ENCODE results near the gene SLC47A2. TPM values are rescaled to one million over a fixed set of nuclear protein-coding genes. Genes with fewer than 3 reads are reported as not detected.
A peak's percentile ranks its signal among the peaks of the same experiment; 100 is the strongest.

The SLC47A2 gene
- total and polyA plus RNA-seq, 4 donors, result 0.02 to 0.18 (median 0.06) TPM; not detected in 1

DNA sequence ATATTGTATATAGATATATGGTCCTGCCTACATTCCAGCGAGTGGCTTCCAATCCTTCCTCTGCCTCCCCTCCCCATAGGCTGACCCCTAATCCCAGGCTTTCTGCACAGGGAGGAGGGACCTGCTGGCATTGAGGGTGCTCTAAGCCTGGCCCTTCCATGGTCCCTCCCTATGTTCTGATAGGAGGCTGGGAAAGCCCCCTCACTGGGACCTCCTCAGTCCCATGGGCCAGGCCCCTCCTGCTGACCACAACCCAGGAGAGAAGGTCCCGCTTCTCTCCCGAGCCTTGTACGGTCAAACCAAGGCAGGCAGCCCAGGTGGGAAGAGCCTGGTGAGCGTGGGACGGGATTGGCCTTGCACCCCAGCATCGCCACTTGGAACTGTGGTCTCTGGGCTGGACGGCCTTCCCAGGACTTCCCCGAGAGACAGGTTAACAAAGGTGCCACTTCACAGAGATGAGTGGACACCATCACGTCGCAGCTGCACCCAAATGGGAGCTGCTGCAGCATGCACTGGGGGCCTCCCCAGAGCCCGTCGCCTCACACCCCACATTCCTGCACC, 30.9 kb upstream of the SLC47A2 start:
- 91 to 98% methylated on average over 13 of the region's 13 CpGs for WGBS, 2 donors
- H3K27me3 ChIP-seq (ENCODE audit: control insufficient read depth in 3 of 3, insufficient read depth in 3 of 3, low read length in 2 of 3), result no peaks in the 10 kb centered on the region
- H3K4me1 ChIP-seq (ENCODE audit: control insufficient read depth in 5 of 5, insufficient read depth in 5 of 5, low read length in 5 of 5), result peaks cover 0 to 11% (median 0%) of the 10 kb centered on the region in 5 donors
- H3K9ac ChIP-seq (ENCODE audit: insufficient read depth in 1 of 2, low read length in 2 of 2), result no peak overlapping the region
- TF ChIP-seq CTCF (IDR thresholded peaks at IDR 0.05; ENCODE audit: control extremely low read depth, extremely low read depth), result no peak
- H3K9me3 ChIP-seq (ENCODE audit: control insufficient read depth in 4 of 4, insufficient read depth in 3 of 4, low read length in 3 of 4), result no peaks in the 10 kb centered on the region
- no peak overlapping the region for H3K27ac ChIP-seq (ENCODE audit: low read depth in 1 of 2, low read length in 1 of 2)
- DNase-seq (no peak), ATAC-seq (ENCODE audit: insufficient read depth, low FRiP score) (no peak)
- no peak overlapping the region for H3K4me3 ChIP-seq
- no peaks in the 10 kb centered on the region for H3K36me3 ChIP-seq (ENCODE audit: control insufficient read depth in 4 of 4, insufficient read depth in 4 of 4, low read length in 4 of 4)

DNA sequence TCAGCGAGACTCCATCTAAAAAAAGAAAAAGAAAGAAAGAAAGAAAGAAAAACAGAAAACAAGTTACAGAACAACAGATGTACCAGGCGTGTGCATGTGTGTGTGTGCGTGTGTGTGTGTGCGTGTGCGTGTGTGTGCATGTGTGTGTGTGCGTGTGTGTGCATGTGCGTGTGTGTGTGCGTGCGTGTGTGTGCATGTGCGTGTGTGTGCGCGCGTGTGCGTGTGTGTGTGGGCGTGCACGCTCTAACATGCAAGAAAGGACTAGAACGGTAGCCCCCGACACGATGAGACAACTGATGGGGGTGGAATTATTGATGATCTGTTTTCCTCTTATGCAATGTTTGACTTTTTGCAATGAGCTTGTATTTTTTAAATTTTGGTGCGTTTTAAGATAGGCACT, 30.1 kb upstream of the SLC47A2 start:
- H3K27ac ChIP-seq (ENCODE audit: low read depth in 1 of 2, low read length in 1 of 2), result no peak overlapping the region
- no peaks in the 10 kb centered on the region for H3K27me3 ChIP-seq (ENCODE audit: control insufficient read depth in 3 of 3, insufficient read depth in 3 of 3, low read length in 2 of 3)
- no peak for TF ChIP-seq CTCF (IDR thresholded peaks at IDR 0.05; ENCODE audit: control extremely low read depth, extremely low read depth)
- 89 to 92% methylated on average over 20 of the region's 20 CpGs for WGBS, 2 donors
- H3K36me3 ChIP-seq (ENCODE audit: control insufficient read depth in 4 of 4, insufficient read depth in 4 of 4, low read length in 4 of 4), result no peaks in the 10 kb centered on the region
- H3K4me3 ChIP-seq, result no peak overlapping the region
- ATAC-seq (ENCODE audit: insufficient read depth, low FRiP score), result no peak
- no peak overlapping the region for H3K9ac ChIP-seq (ENCODE audit: insufficient read depth in 1 of 2, low read length in 2 of 2)
- H3K4me1 ChIP-seq (ENCODE audit: control insufficient read depth in 5 of 5, insufficient read depth in 5 of 5, low read length in 5 of 5), result peaks cover 0 to 11% (median 0%) of the 10 kb centered on the region in 5 donors
- DNase-seq, result no peak
- H3K9me3 ChIP-seq (ENCODE audit: control insufficient read depth in 4 of 4, insufficient read depth in 3 of 4, low read length in 3 of 4), result no peaks in the 10 kb centered on the region

GRCh38 chr17:19744922-19745757, 28.8 kb upstream of the SLC47A2 start:
- WGBS, 2 donors, result 25 to 40% methylated on average over 39 to 50 of the region's 50 CpGs
- H3K4me3 ChIP-seq, result peak overlapping the region; percentile 15
- no peaks in the 10 kb centered on the region for H3K9me3 ChIP-seq (ENCODE audit: control insufficient read depth in 4 of 4, insufficient read depth in 3 of 4, low read length in 3 of 4)
- H3K36me3 ChIP-seq (ENCODE audit: control insufficient read depth in 4 of 4, insufficient read depth in 4 of 4, low read length in 4 of 4), result no peaks in the 10 kb centered on the region
- peaks cover 0 to 11% (median 0%) of the 10 kb centered on the region in 5 donors for H3K4me1 ChIP-seq (ENCODE audit: control insufficient read depth in 5 of 5, insufficient read depth in 5 of 5, low read length in 5 of 5)
- peak; percentile 80 for ATAC-seq (ENCODE audit: insufficient read depth, low FRiP score)
- TF ChIP-seq CTCF (IDR thresholded peaks at IDR 0.05; ENCODE audit: control extremely low read depth, extremely low read depth), result peak; percentile 88
- H3K9ac ChIP-seq (ENCODE audit: insufficient read depth in 1 of 2, low read length in 2 of 2), result peak overlapping the region in 1 of 2 donors; percentile 42
- H3K27ac ChIP-seq (ENCODE audit: low read depth in 1 of 2, low read length in 1 of 2), result no peak overlapping the region
- no peaks in the 10 kb centered on the region for H3K27me3 ChIP-seq (ENCODE audit: control insufficient read depth in 3 of 3, insufficient read depth in 3 of 3, low read length in 2 of 3)
- peak; percentile 84 to 92 (median 91) for DNase-seq
